HCT116 (cell line): ENCODE results near the gene SCN10A. TPM values are rescaled to one million over a fixed set of nuclear protein-coding genes. Genes with fewer than 3 reads are reported as not detected.

ENCODE experiments used
- ATAC-seq: fragments of 200-7000 bp; cut with Tn5 transposase; 2 replicates; pipeline ENCODE4 v1.9.1; 2020; ENCODE audit warnings: mild to moderate bottlenecking, moderate library complexity
- BruUV-seq: library from RNA; stranded (reverse); fragments of 400-500 nt; replicated peaks from 2 replicates; lab custom pipeline; 2021; lab: Mats Ljungman, UMichigan
- CTCF ChIA-PET: fragments of 300-600 bp; sonication (Branson Sonifier 250); formaldehyde crosslinking; loops from one replicate; lab custom pipeline; 2021; ENCODE audit warnings: antibody characterized with exemption; lab: Charles Lee
- POLR2A ChIA-PET: fragments of 300-600, 350-600 bp; sonication (Branson Sonifier 250); formaldehyde crosslinking; loops from one replicate; lab custom pipeline; 2021; ENCODE audit warnings: antibody characterized with exemption; lab: Charles Lee
- RAD21 ChIA-PET, 2 experiments: fragments of 300-600 bp; sonication (Branson Sonifier 250); formaldehyde crosslinking; loops; one replicate each; lab custom pipeline; 2023; ENCODE audit warnings: low total read pairs in 2 of 2; ENCODE audit not compliant: uncharacterized antibody in 2 of 2, unreplicated experiment in 2 of 2, low non-redundant PET in 1 of 2; lab: Charles Lee
- DNase-seq: peaks from one replicate; pipeline ENCODE4 v3.0.0-alpha.2; 2010; ENCODE audit warnings: low read depth, low spot score
- H2AFZ ChIP-seq: fragments of 200-600 bp; shearing (Covaris generic), sonication (generic); 2 replicates; pipeline ENCODE4 v1.6.1; 2017; ENCODE audit warnings: low read depth, mixed run types, mixed read lengths, antibody characterized with exemption, low read length; ENCODE audit not compliant: poor library complexity, severe bottlenecking
- H3K27ac ChIP-seq: 2 replicates; pipeline ENCODE4 v1.5.1; 2012; ENCODE audit warnings: low read depth, low read length
- H3K27me3 ChIP-seq: fragments of 200-600 bp; sonication (generic); 2 replicates; pipeline ENCODE4 v1.6.1; 2016; ENCODE audit warnings: mixed run types, low read length, mixed read lengths; ENCODE audit not compliant: insufficient read depth
- H3K36me3 ChIP-seq, 2 experiments: fragments of 200-500 bp in 1 of 2; fragments of 200-600 bp in 1 of 2; sonication (Bioruptor generic) in 1 of 2; sonication (generic) in 1 of 2; 2 replicates each; pipeline versions ENCODE4 v1.5.1 to v1.6.1; 2014 to 2016; ENCODE audit warnings: low read length in 2 of 2, inconsistent platforms in 1 of 2, mixed read lengths in 1 of 2, mixed run types in 1 of 2; ENCODE audit not compliant: insufficient read depth in 2 of 2, control insufficient read depth in 1 of 2
- H3K4me1 ChIP-seq, 2 experiments: fragments of 200-600 bp in 1 of 2; sonication (generic) in 1 of 2; 2 replicates each; pipeline versions ENCODE4 v1.5.1 to v1.6.1; 2012 to 2017; ENCODE audit warnings: low read length in 2 of 2, inconsistent platforms in 1 of 2, mild to moderate bottlenecking in 1 of 2, mixed read lengths in 1 of 2, mixed run types in 1 of 2, moderate library complexity in 1 of 2; ENCODE audit not compliant: insufficient read depth in 2 of 2, control insufficient read depth in 1 of 2
- H3K4me2 ChIP-seq: fragments of 200-600 bp; sonication (generic); 2 replicates; pipeline ENCODE4 v1.6.1; 2017; ENCODE audit warnings: mixed run types, low read length, mixed read lengths
- H3K4me3 ChIP-seq, 2 experiments: fragments of 200-600 bp in 1 of 2; sonication (generic) in 1 of 2; replicated peaks in 1 of 2; 2 replicates each; pipeline ENCODE4 v1.5.1; 2011 to 2016; ENCODE audit warnings: low read length in 2 of 2, control low read depth in 1 of 2, low read depth in 1 of 2, mild to moderate bottlenecking in 1 of 2, mixed read lengths in 1 of 2, mixed run types in 1 of 2
- H3K79me2 ChIP-seq: fragments of 200-600 bp; sonication (generic); 2 replicates; pipeline ENCODE4 v1.6.1; 2017; ENCODE audit warnings: mild to moderate bottlenecking, mixed run types, low read length, moderate library complexity, mixed read lengths; ENCODE audit not compliant: insufficient read depth
- H3K9ac ChIP-seq: fragments of 200-600 bp; sonication (generic); 2 replicates; pipeline ENCODE4 v1.6.1; 2016; ENCODE audit warnings: low read length, mixed read lengths
- H3K9me2 ChIP-seq: fragments of 200-600 bp; sonication (generic), shearing (Covaris generic); 2 replicates; pipeline ENCODE4 v1.6.1; 2017; ENCODE audit warnings: mixed run types, mild to moderate bottlenecking, moderate library complexity; ENCODE audit not compliant: insufficient read depth
- H3K9me3 ChIP-seq, 2 experiments: fragments of 200-500 bp in 1 of 2; fragments of 200-600 bp in 1 of 2; sonication (Bioruptor generic) in 1 of 2; sonication (generic) in 1 of 2; 2 replicates each; pipeline ENCODE4 v1.6.1; 2014 to 2017; ENCODE audit warnings: low read length in 2 of 2, mixed read lengths in 2 of 2, inconsistent platforms in 1 of 2, low read depth in 1 of 2, mild to moderate bottlenecking in 1 of 2, mixed run types in 1 of 2, moderate library complexity in 1 of 2; ENCODE audit not compliant: control insufficient read depth in 1 of 2, insufficient read depth in 1 of 2
- H4K20me1 ChIP-seq: fragments of 200-600 bp; sonication (generic), shearing (Covaris generic); 2 replicates; pipeline ENCODE4 v1.6.1; 2017; ENCODE audit warnings: mixed run types, mild to moderate bottlenecking, moderate library complexity; ENCODE audit not compliant: insufficient read depth
- ATF3 ChIP-seq: IDR thresholded peaks from 2 replicates; pipeline ENCODE4 v1.6.1; 2012
- CBX3 ChIP-seq: IDR thresholded peaks from 2 replicates; pipeline ENCODE4 v1.6.1; 2012; ENCODE audit warnings: low read depth
- EGR1 ChIP-seq: IDR thresholded peaks from 2 replicates; pipeline ENCODE4 v1.6.1; 2012; ENCODE audit warnings: low read depth
- EZH2 ChIP-seq: fragments of 200-600 bp; sonication (generic); IDR thresholded peaks from 2 replicates; pipeline ENCODE4 v1.6.1; 2017; ENCODE audit warnings: antibody characterized with exemption, mixed run types
- EZH2phosphoT487 ChIP-seq: fragments of 200-600 bp; IDR thresholded peaks from 2 replicates; pipeline ENCODE4 v1.6.1; 2018; ENCODE audit warnings: antibody characterized with exemption, borderline replicate concordance
- POLR2A ChIP-seq: IDR thresholded peaks from 2 replicates; pipeline ENCODE4 v1.7.0; 2011; ENCODE audit warnings: borderline replicate concordance; ENCODE audit not compliant: insufficient read depth, insufficient read length; ENCODE audit errors: extremely low read depth
- RAD21 ChIP-seq: IDR thresholded peaks from 2 replicates; pipeline ENCODE4 v1.6.1; 2012; ENCODE audit warnings: low read depth, mild to moderate bottlenecking
- SIN3A ChIP-seq: IDR thresholded peaks from 2 replicates; pipeline ENCODE4 v1.6.1; 2012; ENCODE audit warnings: low read depth
- SP1 ChIP-seq: IDR thresholded peaks from 2 replicates; pipeline ENCODE4 v1.6.1; 2012; ENCODE audit warnings: low read depth
- SRF ChIP-seq: IDR thresholded peaks from 2 replicates; pipeline ENCODE4 v1.6.1; 2012; ENCODE audit warnings: low read depth
- TCF7L2 ChIP-seq: IDR thresholded peaks from 2 replicates; pipeline ENCODE4 v1.7.0; 2011; ENCODE audit warnings: borderline replicate concordance, inconsistent platforms; ENCODE audit not compliant: insufficient read depth, insufficient read length; ENCODE audit errors: extremely low read depth
- ZBTB33 ChIP-seq: IDR thresholded peaks from 2 replicates; pipeline ENCODE4 v1.6.1; 2011; ENCODE audit warnings: mild to moderate bottlenecking, low read length, moderate library complexity; ENCODE audit not compliant: insufficient replicate concordance; ENCODE audit errors: extremely low read depth
- ZFX ChIP-seq: fragments of 450-650 bp; IDR thresholded peaks from 2 replicates; pipeline ENCODE4 v1.6.1; 2017
- ZNF274 ChIP-seq: fragments of 200-500 bp; sonication (Bioruptor generic); IDR thresholded peaks from 2 replicates; pipeline ENCODE4 v1.6.1; 2014; ENCODE audit warnings: mild to moderate bottlenecking, low read depth, low read length, inconsistent platforms
- intact Hi-C: fragments of 100-400 bp; cut with micrococcal nuclease; formaldehyde crosslinking; loops from 2 replicates; pipeline ENCODE4 v1.10.0; 2022
- total RNA-seq: library from RNA; stranded (reverse); gene quantifications from one replicate; pipeline ENCODE4 v1.2.1, GENCODE V29; 2021; ENCODE audit not compliant: unreplicated experiment

SCN10A gene
- total RNA-seq, 1 experiment from 2014 or later: not detected

GRCh38 chr3:38823186-38823585 is 7.2 kb upstream of the SCN10A start:
- Histone ChIP-seq H3K9ac (no peak overlapping the region), H2AFZ (no peak overlapping the region), H3K4me2 (no peak overlapping the region), H3K4me1 (no peaks in the 10 kb centered on the region), H3K27ac (no peak overlapping the region), H3K36me3 (no peaks in the 10 kb centered on the region), H3K9me3 (no peaks in the 10 kb centered on the region), H3K4me3 (no peak overlapping the region), H3K79me2 (no peaks in the 10 kb centered on the region), H4K20me1 (no peaks in the 10 kb centered on the region), H3K9me2 (no peaks in the 10 kb centered on the region), H3K27me3 (peaks cover 41% of the 10 kb centered on the region; the same call in 1 of the 2 replicates)
- CTCF ChIA-PET: no interaction called here
- no TSS peak for BruUV-seq
- intact Hi-C loops: no loop called here
- RAD21 ChIA-PET: no interaction called here
- no peak for TF ChIP-seq ATF3
- TF ChIP-seq ZFX: no peak
- TF ChIP-seq SRF: no peak
- TF ChIP-seq EGR1: no peak
- TF ChIP-seq RAD21: no peak
- no peak for TF ChIP-seq TCF7L2
- TF ChIP-seq EZH2phosphoT487: no peak
- no peak for TF ChIP-seq ZNF274
- no peak for TF ChIP-seq ZBTB33
- no peak for TF ChIP-seq POLR2A
- TF ChIP-seq EZH2: no peak
- TF ChIP-seq SP1: no peak
- no peak for TF ChIP-seq SIN3A
- no peak for TF ChIP-seq CBX3
- DNase-seq (no peak), ATAC-seq (no peak)
- POLR2A ChIA-PET: no interaction called here
